ENCODE data around the gene PTPN3.

The PTPN3 gene

GRCh38 chr9:109475526-109475925 is 22.6 kb downstream of the PTPN3 start:
- no peak for DNase-seq

GRCh38 chr9:109474944-109475343 is 23.2 kb downstream of the PTPN3 start:
- DNase-seq: no peak

GRCh38 chr9:109474170-109474569 is 23.9 kb downstream of the PTPN3 start:
- no peak for DNase-seq

- no peak for DNase-seq
These were observed 24.8 kb downstream of the PTPN3 start for GRCh38 chr9:109473329-109473728.

GRCh38 chr9:109471475-109472393 is 26.4 kb downstream of the PTPN3 start:
- no peak for DNase-seq

GRCh38 chr9:109469646-109470358 is 28.3 kb downstream of the PTPN3 start:
- DNase-seq: peak; percentile 77

- DNase-seq: no peak
These were observed 29.2 kb downstream of the PTPN3 start for GRCh38 chr9:109468927-109469326.

- DNase-seq: peak; percentile 60
These were observed 30.2 kb downstream of the PTPN3 start for GRCh38 chr9:109467936-109468335.

- peak; percentile 20 for DNase-seq
These were observed 31.2 kb downstream of the PTPN3 start for GRCh38 chr9:109466623-109467590.

- peak; percentile 63 for DNase-seq
These were observed 34.0 kb downstream of the PTPN3 start for GRCh38 chr9:109463924-109464625.

- DNase-seq: no peak
These were observed 37.5 kb downstream of the PTPN3 start for GRCh38 chr9:109460576-109460975.

GRCh38 chr9:109459423-109459822 is 38.7 kb downstream of the PTPN3 start:
- DNase-seq: no peak

GRCh38 chr9:109458453-109459211 is 39.5 kb downstream of the PTPN3 start:
- no peak for DNase-seq

- no peak for DNase-seq
These were observed 41.3 kb downstream of the PTPN3 start for GRCh38 chr9:109456811-109457210.

- no peak for DNase-seq
These were observed 42.2 kb downstream of the PTPN3 start for GRCh38 chr9:109455861-109456260.

GRCh38 chr9:109455391-109455790 is 42.7 kb downstream of the PTPN3 start:
- DNase-seq: no peak

- no peak for DNase-seq
These were observed 43.4 kb downstream of the PTPN3 start for GRCh38 chr9:109454601-109455155.

GRCh38 chr9:109454041-109454440 is 44.1 kb downstream of the PTPN3 start:
- DNase-seq: no peak

- DNase-seq: no peak
These were observed 44.8 kb downstream of the PTPN3 start for GRCh38 chr9:109453210-109453842.

GRCh38 chr9:109452761-109453160 is 45.3 kb downstream of the PTPN3 start:
- DNase-seq: no peak
